Fibroblast of villous mesenchyme (primary cell): Measurements from ENCODE around the gene SEMA5B. TPM values are rescaled to one million over a fixed set of nuclear protein-coding genes. Genes with fewer than 3 reads are reported as not detected.

ENCODE experiments used
- DNase-seq: peaks from one replicate; pipeline ENCODE4 v3.0.0-alpha.2; 2010; ENCODE audit warnings: low read depth
- H3K4me3 ChIP-seq: 2 replicates; pipeline ENCODE4 v1.5.1; 2011; ENCODE audit warnings: low read depth, mild to moderate bottlenecking, low read length
- total RNA-seq: library from RNA; depleted of rRNA; stranded (reverse); fragments of >200 nt; gene quantifications from 2 replicates; pipeline ENCODE4 v1.2.3, GENCODE V29; 2012
- TF ChIP-seq, protein P1 (sequence below): IDR thresholded peaks from 2 replicates; pipeline ENCODE4 v1.5.1; 2012; ENCODE audit warnings: low read depth, mild to moderate bottlenecking, low read length; ENCODE audit not compliant: insufficient read depth

SEMA5B gene
- total RNA-seq, 1 donor, result not detected

- peak overlapping the region; percentile 45 for H3K4me3 ChIP-seq
- TF ChIP-seq, protein P1, sequence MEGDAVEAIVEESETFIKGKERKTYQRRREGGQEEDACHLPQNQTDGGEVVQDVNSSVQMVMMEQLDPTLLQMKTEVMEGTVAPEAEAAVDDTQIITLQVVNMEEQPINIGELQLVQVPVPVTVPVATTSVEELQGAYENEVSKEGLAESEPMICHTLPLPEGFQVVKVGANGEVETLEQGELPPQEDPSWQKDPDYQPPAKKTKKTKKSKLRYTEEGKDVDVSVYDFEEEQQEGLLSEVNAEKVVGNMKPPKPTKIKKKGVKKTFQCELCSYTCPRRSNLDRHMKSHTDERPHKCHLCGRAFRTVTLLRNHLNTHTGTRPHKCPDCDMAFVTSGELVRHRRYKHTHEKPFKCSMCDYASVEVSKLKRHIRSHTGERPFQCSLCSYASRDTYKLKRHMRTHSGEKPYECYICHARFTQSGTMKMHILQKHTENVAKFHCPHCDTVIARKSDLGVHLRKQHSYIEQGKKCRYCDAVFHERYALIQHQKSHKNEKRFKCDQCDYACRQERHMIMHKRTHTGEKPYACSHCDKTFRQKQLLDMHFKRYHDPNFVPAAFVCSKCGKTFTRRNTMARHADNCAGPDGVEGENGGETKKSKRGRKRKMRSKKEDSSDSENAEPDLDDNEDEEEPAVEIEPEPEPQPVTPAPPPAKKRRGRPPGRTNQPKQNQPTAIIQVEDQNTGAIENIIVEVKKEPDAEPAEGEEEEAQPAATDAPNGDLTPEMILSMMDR, result peak; percentile 56
- peak; percentile 84 for DNase-seq
Measured at GRCh38 chr3:123028233-123028828, 768 bp upstream of the SEMA5B start.

DNA sequence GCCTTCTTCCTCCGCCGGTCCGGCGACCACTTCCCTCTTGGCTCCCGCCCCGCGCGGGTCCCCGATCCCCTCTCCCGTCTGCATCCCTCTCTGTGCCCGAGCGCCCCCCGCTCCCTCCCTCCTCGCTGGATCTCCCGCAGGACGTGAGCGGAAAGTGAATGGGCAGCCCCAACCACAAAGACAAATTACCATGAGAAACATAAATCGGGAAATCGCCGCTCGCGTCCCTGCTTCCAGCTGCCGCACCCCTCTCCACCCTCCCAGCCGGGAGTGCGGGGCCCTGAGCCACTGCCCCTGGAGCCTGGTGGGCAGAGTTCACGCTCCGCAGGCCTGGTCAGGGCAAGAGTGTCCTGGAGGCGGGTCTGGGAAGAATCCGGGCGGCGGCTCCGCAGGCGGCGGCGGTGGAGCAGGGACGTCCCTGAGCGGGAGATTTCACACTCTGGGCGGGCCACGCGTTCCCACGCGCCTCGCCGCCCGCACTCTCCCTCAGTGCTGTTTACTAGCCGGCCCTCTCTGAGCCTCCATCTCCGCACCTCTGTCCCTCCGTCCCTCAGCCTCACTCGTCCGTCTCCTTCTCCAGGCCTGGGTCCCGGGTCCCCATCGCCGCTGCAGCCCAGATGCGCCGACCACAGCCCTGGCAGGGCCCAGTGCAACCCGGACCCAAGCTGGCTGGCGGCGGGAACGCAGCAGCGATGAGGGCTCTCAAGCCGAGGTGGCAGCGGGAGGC lies 835 bp downstream of the SEMA5B start:
- TF ChIP-seq, protein P1, result no peak
- H3K4me3 ChIP-seq, result peak overlapping the region; percentile 34
- DNase-seq, result no peak

DNA sequence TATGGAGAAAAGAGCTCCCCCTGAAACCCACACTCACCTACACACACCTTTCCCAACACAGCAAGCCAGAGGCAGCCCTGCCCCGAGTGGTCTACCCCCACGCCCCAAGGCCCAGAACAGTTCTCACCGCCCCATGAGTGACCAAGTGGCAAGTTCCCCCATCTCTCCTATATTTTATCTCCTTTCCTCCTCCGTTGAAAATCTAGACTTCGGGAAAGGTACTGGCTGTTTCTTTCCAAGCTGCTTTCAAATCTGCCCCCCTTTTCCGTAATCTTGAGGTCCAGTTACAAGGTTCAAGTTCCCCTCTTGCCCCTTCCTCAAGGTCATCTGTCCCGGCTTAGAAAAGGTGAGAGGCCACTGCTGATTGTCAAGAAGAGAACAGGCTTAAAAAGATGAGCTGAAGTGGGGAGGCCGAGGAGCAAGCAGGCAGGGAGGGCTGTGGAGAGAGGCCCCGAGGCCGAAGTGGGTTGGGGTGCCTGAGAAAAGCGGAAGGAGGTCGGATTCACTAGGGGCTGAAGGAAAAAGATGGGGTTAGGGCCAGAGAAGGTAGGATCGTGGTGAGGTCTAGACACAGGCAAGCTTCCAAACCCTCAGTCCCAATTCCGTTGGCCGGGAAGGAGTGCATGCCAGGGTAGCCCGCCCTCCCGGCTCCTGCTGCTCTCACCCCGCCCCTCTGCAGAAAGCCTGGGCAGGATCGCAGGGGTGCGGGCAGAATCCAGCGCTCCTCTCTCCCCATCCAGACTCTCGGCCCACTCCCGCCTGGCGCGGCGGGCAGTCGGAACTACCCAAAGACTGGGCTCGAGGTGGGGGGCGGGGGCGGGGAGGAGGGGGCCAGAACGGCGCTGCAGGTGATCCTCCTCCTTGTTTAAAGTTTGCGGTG lies 1.7 kb downstream of the SEMA5B start:
- no peak for DNase-seq
- no peak overlapping the region for H3K4me3 ChIP-seq
- TF ChIP-seq, protein P1, result no peak

DNA sequence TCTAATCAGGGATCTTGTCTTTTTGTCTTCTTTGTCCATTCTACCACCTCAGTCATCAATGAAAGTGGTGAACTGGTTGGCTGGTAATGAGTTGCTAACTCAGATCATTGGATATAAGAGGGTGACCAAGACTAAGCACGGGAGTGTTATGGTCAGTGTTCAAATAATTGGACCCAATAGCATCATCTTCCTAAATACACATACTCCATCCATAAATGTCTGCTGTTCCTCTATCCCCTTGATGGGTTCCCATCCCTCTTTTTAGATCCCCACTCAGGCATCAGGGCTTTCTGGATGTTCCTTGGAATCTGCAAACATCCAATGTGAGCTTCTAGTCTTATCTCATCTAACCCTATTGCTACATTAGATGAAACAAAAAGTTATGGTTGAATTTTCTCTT lies 3.5 kb downstream of the SEMA5B start:
- TF ChIP-seq, protein P1, result no peak
- H3K4me3 ChIP-seq, result no peak overlapping the region
- DNase-seq, result no peak

GRCh38 chr3:123021996-123022510 lies 5.5 kb downstream of the SEMA5B start:
- H3K4me3 ChIP-seq, result no peak overlapping the region
- TF ChIP-seq, protein P1, result no peak
- DNase-seq, result no peak

DNA sequence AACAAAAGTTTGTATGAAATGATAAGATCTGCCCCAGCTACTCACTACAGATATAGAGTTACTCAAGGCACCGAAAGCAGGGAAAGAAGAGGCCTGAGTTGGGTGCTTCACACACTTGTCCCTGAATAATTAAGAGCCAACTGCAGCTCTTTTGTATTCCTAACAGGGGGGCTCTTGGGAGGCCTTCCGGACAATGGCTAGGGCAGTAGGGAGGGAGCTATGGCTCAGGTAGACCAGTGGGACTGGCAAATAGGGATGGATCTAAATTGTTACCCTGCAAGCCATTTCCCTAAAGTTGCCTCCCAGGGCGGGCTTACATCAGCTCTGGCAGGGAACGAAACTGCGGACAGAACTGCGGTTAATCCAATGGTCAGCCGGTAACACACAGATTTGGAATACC lies 6.2 kb downstream of the SEMA5B start:
- DNase-seq, result no peak
- TF ChIP-seq, protein P1, result no peak
- H3K4me3 ChIP-seq, result no peak overlapping the region
